GM18873 (cell line): ENCODE measurements around the gene PHF21A.

Source experiments
- ATAC-seq: cut with Tn5 transposase; IDR thresholded peaks from one replicate; pipeline ENCODE4 v1.9.1; 2021; ENCODE audit warnings: mild to moderate bottlenecking, moderate library complexity, moderate number of reproducible peaks; ENCODE audit not compliant: unreplicated experiment, low FRiP score

PHF21A gene

DNA sequence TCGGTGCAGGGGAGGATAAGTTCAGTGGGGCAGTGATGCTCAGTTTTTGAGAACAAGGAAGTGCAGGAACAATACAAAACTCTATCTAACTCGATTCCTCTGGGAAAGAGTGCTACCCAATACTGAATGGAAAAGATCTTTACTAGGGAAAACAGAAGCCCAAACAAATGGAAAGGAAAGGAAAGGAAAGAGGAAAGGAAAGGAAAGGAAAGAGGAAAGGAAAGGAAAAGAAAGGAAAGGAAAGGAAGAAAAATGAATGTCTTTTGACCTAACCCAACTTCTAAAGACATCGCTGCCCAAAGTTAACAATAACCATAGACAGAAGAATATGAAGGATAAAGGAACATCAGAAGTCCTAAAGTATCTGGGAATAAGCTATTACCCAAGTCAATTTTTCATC lies 41.6 kb downstream of the PHF21A start:
- ATAC-seq = no peak

- no peak for ATAC-seq
Observed at GRCh38 chr11:46075928-46076327, 45.3 kb downstream of the PHF21A start.

DNA sequence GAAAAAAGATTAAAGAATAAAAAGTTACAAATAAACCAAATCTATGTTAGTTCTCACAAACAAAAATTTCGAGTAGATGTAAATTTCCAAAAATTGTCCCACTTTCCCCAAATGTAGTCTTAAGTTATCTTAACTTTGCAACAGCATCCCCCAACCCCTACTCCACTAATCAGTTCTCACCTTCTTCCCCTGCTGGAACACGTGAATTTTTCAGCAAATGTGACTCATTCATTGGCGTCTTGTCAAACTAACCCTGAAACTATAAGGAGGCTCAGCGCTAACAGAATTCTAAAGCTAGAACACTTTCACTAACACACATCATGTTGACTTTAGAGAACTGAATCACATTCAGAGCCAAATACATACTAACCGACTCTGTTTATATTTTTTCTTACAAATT lies 46.1 kb downstream of the PHF21A start:
- ATAC-seq = no peak

GRCh38 chr11:46073632-46074031 lies 47.6 kb downstream of the PHF21A start:
- no peak for ATAC-seq

- no peak for ATAC-seq
Observed at GRCh38 chr11:46072172-46072964, 48.9 kb downstream of the PHF21A start.

GRCh38 chr11:46071091-46071490 lies 50.2 kb downstream of the PHF21A start:
- no peak for ATAC-seq

DNA sequence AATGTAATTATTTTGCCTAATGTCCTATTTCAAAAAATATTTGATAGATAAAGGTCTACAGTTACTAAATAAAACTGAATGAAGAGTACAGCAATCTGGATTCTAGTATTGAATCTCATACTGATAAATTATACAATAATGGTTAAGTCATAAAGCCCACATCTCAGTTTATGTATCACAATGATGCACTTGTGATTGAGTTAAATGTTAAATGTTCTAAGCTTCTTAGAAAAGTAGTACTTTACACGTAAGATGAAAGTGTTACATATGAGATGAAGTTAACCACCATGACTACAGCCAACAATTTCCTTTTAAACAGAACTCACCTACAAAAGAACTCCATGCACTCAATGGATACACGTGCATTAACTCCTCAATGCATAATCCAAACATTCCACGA lies 51.7 kb downstream of the PHF21A start:
- ATAC-seq = no peak

DNA sequence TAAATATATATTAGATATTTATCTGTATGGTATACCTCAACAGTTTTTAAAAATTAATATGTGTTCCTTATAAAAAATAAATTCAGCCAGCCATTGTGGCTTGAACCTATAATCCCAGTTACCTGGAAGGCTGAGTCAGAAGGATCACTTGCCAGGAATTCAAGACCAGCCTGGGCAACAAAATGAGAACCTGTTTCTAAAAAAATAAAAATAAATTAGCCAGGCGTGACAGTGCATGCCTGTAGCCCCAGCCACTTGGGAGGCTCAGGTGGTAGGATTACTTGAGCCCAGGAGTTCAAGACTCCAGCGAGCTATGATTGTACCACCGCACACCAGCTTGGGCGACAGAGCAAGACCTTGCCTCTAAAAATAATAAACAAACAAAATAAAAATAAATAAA lies 54.9 kb downstream of the PHF21A start:
- ATAC-seq = no peak

GRCh38 chr11:46065681-46066080 lies 55.6 kb downstream of the PHF21A start:
- no peak for ATAC-seq

DNA sequence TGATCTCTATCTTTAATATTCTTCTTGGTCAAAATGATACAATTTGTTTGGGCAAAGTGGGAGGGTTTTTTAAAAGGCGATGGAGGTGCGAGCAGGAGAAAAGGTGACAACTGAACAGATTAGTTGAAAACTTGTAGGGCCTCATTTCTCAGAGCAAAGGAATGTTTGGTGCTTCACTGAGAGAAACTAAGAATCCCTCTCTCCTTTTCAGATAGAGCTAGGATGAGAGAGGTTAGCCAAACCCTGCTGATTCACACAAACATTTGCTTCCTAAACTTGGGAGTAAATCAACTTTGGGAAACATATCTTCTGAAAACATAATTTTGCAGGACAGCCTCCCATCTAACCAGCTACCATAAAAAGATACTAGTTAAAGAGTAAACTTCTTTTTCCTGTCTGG lies 57.0 kb downstream of the PHF21A start:
- ATAC-seq = no peak

DNA sequence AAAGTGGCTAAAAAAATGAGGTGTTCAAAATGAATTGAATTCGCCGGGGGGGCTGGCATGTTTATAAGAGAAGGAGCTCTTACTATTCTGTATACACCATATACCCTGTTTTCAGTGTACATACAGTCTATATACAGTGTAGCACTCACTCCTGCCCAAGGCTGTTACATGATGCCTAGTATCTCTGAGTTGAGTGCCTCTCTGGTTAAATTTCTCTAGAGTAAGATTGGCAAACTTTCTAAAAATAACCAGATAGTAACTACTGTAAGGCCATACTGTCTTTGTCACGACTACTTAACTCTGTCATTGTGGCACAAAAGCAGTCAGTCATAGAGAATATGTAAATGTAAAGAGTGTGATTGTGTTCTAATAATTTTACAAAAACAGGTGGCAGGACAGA lies 58.1 kb downstream of the PHF21A start:
- ATAC-seq = no peak

GRCh38 chr11:46060013-46060412 lies 61.2 kb downstream of the PHF21A start:
- ATAC-seq = no peak

DNA sequence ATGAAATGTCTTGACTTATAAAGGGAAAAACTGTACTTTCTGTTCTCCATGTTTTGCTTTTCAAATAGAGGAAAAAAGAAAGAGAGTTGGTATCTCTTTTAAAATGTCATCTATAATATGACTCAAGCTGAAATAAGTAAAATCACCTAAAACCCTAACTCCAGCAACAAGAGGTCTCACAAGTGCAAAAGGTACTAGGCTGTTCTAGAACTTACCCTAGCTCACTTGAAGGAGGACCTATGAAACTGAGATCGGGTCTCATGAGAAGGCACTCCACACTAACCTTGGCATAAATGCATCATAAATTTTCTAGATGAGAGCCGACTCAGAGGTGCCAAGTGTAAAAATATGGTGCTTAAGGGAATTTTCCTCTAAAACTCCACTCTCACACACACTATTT lies 63.8 kb downstream of the PHF21A start:
- no peak for ATAC-seq

DNA sequence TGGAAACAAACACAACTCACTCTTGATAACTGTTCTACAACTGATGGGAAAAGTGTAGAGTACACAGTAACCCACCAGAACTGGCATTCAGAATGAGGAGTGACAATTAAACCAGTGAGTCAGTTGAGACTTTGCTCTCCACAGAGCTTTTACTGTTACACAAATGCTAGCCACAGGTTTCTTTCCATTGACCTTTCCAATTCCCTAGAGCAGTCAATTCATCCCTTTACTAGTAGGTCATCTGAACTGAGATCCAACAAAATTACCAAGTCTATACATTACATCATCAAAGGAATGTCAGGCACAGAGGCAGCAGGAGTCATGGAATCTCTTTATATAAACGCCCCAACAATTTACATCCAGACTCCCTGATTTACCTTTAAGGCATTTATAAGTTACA lies 65.9 kb downstream of the PHF21A start:
- ATAC-seq = no peak

DNA sequence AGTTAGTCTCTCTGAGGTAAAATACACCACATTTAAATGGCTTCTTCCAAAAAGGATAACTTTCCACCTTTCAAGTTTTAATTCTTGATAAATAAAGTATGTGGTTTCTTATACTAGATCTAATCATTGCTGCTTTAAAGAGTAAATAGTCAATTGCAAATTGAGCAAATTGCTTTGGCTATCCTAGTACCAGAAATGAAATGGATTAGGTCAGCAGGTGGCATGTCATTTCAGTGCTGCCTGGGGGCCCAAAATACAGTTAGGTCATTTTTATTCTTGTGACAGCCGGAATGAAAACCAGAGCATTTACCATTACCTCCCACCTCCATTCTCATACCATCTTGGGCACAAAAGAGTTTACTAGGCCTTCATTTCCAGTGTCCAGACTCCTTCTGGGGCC lies 70.2 kb downstream of the PHF21A start:
- no peak for ATAC-seq

DNA sequence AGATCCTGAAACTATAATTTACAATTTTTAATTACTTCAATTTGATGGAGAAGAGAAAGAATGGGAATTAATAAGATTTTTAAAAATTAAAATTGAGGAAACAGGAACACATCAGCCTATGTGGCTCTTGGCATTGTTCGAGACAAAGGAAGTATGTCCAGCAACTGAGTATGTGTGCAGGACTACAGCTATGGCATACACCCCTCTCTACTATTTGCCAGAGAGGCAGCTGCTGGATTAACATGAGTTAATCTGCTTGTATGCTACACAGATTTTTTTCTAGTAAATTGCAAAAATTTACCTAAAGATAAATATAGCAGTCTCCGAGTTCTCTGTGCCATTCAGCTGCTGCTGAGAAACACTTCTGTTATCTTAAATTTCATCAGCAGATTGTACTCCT lies 70.6 kb downstream of the PHF21A start:
- no peak for ATAC-seq

DNA sequence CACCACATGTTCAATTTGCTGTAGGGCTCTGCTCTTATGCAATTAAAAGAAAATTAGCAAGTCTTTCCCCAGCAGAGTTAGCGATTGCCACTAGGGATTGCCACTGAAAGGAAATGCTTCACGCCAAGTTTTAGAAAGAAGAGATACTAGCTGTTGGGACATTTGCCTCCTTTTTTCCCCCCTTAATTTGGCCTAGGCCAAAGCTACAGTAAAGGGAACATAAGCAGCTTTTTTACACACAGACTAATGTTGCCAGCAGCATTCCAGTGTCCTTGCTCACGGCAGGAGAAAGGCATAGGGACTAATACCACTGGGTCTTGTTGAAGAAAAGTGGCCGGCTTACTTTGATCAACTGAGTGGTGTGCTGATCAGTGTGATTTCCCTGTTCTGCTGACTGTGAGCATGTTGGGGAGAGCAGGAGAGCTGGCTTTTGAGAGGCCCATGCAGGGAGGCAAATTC lies 71.2 kb downstream of the PHF21A start:
- no peak for ATAC-seq

GRCh38 chr11:46049325-46049897 lies 71.8 kb downstream of the PHF21A start:
- no peak for ATAC-seq

DNA sequence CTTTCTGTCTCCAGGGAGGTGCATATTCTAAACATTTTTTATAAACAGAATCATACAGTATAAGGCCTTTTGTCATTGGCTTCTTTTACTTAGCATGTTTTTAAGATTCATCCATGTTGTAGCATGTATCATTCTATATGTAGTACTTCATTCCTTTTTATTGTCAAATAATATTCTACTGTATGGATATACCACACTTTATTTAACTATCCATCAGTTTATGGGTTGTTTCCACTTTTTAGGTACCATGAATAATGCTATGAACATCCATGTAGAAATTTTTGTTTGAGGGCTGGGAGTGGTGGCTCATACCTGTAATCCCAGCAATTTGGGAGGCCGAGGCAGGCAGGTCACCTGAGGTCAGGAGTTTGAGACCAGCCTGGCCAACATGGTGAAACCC lies 73.1 kb downstream of the PHF21A start:
- no peak for ATAC-seq

GRCh38 chr11:46047520-46047919 lies 73.7 kb downstream of the PHF21A start:
- no peak for ATAC-seq

DNA sequence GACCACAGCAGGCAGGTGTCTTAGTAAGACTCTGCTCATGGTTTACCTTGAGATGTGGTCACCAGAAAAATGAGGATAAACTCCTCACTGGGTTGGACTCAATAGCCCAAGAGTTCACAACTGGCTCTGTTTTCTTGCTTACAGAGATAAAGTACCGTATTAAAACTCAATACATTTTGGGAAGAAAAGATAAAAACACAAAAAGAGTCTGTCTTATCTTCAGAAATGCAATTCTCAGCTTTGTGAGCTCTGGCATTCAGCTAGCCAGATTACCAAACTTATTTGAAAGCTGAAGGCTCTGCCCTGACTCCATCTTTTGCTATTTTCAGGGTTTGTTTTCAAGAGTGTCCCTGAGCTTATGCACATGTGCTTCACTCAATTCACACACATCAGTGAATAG lies 75.4 kb downstream of the PHF21A start:
- no peak for ATAC-seq

DNA sequence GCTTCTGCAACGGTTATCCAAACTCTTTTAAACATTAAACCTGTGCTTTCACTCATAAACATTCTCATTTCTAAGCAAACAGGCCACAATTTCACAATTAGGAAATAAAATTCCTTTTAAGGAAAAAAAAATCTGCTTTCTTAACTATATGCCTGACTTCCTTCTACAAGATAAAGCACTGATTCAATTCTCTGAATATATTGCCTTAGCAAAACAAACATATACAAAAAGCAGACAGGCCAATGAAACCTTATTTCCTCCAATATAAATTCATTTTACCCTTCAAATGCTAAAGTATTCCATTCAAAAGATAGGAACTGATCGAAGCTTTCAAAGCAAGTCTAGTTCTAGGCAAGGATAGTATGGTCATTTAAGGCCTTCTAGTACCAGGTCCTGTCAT lies 76.7 kb downstream of the PHF21A start:
- ATAC-seq = no peak
